Neural cell (in vitro differentiated cells): ENCODE results near the gene ZBTB40. TPM values are rescaled to one million over a fixed set of nuclear protein-coding genes. Genes with fewer than 3 reads are reported as not detected.

Source experiments
- H2AFZ ChIP-seq: fragments of 200-600, 300-800 bp; sonication (generic), shearing (Covaris generic); 2 replicates; pipeline ENCODE4 v1.6.0; 2014; ENCODE audit warnings: low read depth, mild to moderate bottlenecking, antibody characterized with exemption, low read length, moderate library complexity
- H3F3A ChIP-seq: fragments of 200-600 bp; shearing (Covaris generic); 2 replicates; pipeline ENCODE4 v1.6.1; 2016; ENCODE audit warnings: mild to moderate bottlenecking, moderate library complexity, mixed read lengths, antibody characterized with exemption, low read length; ENCODE audit not compliant: insufficient read depth, poor library complexity, severe bottlenecking
- H3K27ac ChIP-seq: fragments of 200-600, 300-800 bp; sonication (generic), shearing (Covaris generic); 2 replicates; pipeline ENCODE4 v1.5.1; 2014; ENCODE audit warnings: mild to moderate bottlenecking, low read length, moderate library complexity
- H3K27me3 ChIP-seq: fragments of 300-800, 200-600 bp; sonication (generic), shearing (Covaris generic); 2 replicates; pipeline ENCODE4 v1.6.0; 2014; ENCODE audit warnings: mild to moderate bottlenecking, low read depth, low read length, moderate library complexity; ENCODE audit not compliant: insufficient read depth
- H3K36me3 ChIP-seq: fragments of 300-800, 200-600 bp; sonication (generic), shearing (Covaris generic); 2 replicates; pipeline ENCODE4 v1.5.1; 2014; ENCODE audit warnings: mild to moderate bottlenecking, antibody characterized with exemption, low read length, moderate library complexity; ENCODE audit not compliant: insufficient read depth
- H3K4me2 ChIP-seq: fragments of 300-800, 200-600 bp; sonication (generic), shearing (Covaris generic); 2 replicates; pipeline ENCODE4 v1.6.0; 2014; ENCODE audit warnings: mild to moderate bottlenecking, low read length
- H3K4me3 ChIP-seq: fragments of 300-800, 200-600 bp; sonication (generic), shearing (Covaris generic); 2 replicates; pipeline ENCODE4 v1.5.1; 2014; ENCODE audit warnings: mild to moderate bottlenecking, low read length, moderate library complexity
- H3K79me2 ChIP-seq: fragments of 200-600 bp; shearing (Covaris generic); replicated peaks from 2 replicates; pipeline ENCODE4 v1.6.0; 2014; ENCODE audit warnings: mild to moderate bottlenecking, low read length, moderate library complexity; ENCODE audit not compliant: insufficient read depth
- H3K9ac ChIP-seq: fragments of 300-800, 200-600 bp; sonication (generic), shearing (Covaris generic); 2 replicates; pipeline ENCODE4 v1.6.1; 2016; ENCODE audit warnings: mild to moderate bottlenecking, low read length, mixed read lengths
- H3K9me2 ChIP-seq: fragments of 200-600 bp; shearing (Covaris generic); 2 replicates; pipeline ENCODE4 v1.6.1; 2016; ENCODE audit warnings: mild to moderate bottlenecking, low read length, mixed read lengths; ENCODE audit not compliant: insufficient read depth
- H3K9me3 ChIP-seq: fragments of 200-600, 300-800 bp; sonication (generic), shearing (Covaris generic); 2 replicates; pipeline ENCODE4 v1.6.1; 2016; ENCODE audit warnings: mild to moderate bottlenecking, mixed run types, low read length, moderate library complexity, mixed read lengths
- H4K20me1 ChIP-seq: fragments of 200-600 bp; shearing (Covaris generic); 2 replicates; pipeline ENCODE4 v1.6.1; 2016; ENCODE audit warnings: mild to moderate bottlenecking, mixed run types; ENCODE audit not compliant: insufficient read depth
- EP300 ChIP-seq: fragments of 450-650 bp; conservative IDR thresholded peaks from 2 replicates; pipeline ENCODE4 v1.6.1; 2014; ENCODE audit warnings: antibody characterized with exemption, mild to moderate bottlenecking, moderate library complexity; ENCODE audit not compliant: poor library complexity, severe bottlenecking
- EZH2 ChIP-seq: fragments of 200-600, 300-800 bp; shearing (Covaris generic), sonication (generic); IDR thresholded peaks from 2 replicates; pipeline ENCODE4 v1.6.1; 2014; ENCODE audit warnings: antibody characterized with exemption, low read length, borderline replicate concordance, mild to moderate bottlenecking; ENCODE audit not compliant: insufficient read depth, poor library complexity, severe bottlenecking
- MXI1 ChIP-seq: fragments of 450-650 bp; conservative IDR thresholded peaks from 2 replicates; pipeline ENCODE4 v1.6.1; 2014; ENCODE audit warnings: antibody characterized with exemption, mild to moderate bottlenecking; ENCODE audit not compliant: poor library complexity, severe bottlenecking
- POLR2AphosphoS5 ChIP-seq: IDR thresholded peaks from 2 replicates; pipeline ENCODE4 v1.6.1; 2012
- RAD21 ChIP-seq: fragments of 450-650 bp; conservative IDR thresholded peaks from 2 replicates; pipeline ENCODE4 v1.6.1; 2014; ENCODE audit warnings: antibody characterized with exemption, mild to moderate bottlenecking, moderate library complexity
- SMC3 ChIP-seq: fragments of 450-650 bp; conservative IDR thresholded peaks from 2 replicates; pipeline ENCODE4 v1.6.1; 2014; ENCODE audit warnings: antibody characterized with exemption, mild to moderate bottlenecking, moderate library complexity; ENCODE audit not compliant: poor library complexity
- TAF1 ChIP-seq: IDR thresholded peaks from 2 replicates; pipeline ENCODE4 v1.6.1; 2012; ENCODE audit warnings: low read depth
- polyA plus RNA-seq: library from polyadenylated mRNA; depleted of rRNA; stranded (reverse); fragments of >200 nt; gene quantifications from 2 replicates; pipeline ENCODE4 v1.2.3, GENCODE V29; 2014
- TF ChIP-seq, protein P1 (sequence below): IDR thresholded peaks from 2 replicates; pipeline ENCODE4 v1.6.1; 2012; ENCODE audit warnings: borderline replicate concordance
- TF ChIP-seq, protein P2 (sequence below): fragments of 450-650 bp; IDR thresholded peaks from 2 replicates; pipeline ENCODE4 v1.5.1; 2014; ENCODE audit warnings: antibody characterized with exemption, mild to moderate bottlenecking, moderate library complexity; ENCODE audit not compliant: poor library complexity, severe bottlenecking

Gene ZBTB40
- polyA plus RNA-seq, 1 donor from 2014 or later, result 12.7 TPM

DNA sequence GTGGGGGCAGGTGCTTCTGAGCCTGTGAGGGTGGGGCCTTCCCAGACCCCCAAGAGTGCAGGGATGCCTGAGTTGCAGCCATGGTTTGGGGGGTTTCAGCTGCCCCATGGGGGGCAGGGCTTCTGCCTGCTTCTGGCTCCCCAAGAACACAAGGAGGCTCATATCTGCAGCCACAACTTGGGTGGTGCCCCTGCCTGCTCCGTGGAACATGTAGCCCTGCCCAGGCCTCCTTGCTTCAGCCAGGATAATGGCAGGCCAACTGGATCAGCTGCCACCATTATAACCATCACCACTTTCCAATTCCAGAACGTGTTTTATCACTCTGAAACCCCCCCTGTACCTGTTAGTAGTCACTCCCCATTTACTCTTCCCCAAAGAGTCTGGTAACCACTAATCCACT lies 14.0 kb downstream of the ZBTB40 start:
- TF ChIP-seq RAD21 (no peak), EP300 (no peak), TAF1 (no peak)
- TF ChIP-seq, protein P1, sequence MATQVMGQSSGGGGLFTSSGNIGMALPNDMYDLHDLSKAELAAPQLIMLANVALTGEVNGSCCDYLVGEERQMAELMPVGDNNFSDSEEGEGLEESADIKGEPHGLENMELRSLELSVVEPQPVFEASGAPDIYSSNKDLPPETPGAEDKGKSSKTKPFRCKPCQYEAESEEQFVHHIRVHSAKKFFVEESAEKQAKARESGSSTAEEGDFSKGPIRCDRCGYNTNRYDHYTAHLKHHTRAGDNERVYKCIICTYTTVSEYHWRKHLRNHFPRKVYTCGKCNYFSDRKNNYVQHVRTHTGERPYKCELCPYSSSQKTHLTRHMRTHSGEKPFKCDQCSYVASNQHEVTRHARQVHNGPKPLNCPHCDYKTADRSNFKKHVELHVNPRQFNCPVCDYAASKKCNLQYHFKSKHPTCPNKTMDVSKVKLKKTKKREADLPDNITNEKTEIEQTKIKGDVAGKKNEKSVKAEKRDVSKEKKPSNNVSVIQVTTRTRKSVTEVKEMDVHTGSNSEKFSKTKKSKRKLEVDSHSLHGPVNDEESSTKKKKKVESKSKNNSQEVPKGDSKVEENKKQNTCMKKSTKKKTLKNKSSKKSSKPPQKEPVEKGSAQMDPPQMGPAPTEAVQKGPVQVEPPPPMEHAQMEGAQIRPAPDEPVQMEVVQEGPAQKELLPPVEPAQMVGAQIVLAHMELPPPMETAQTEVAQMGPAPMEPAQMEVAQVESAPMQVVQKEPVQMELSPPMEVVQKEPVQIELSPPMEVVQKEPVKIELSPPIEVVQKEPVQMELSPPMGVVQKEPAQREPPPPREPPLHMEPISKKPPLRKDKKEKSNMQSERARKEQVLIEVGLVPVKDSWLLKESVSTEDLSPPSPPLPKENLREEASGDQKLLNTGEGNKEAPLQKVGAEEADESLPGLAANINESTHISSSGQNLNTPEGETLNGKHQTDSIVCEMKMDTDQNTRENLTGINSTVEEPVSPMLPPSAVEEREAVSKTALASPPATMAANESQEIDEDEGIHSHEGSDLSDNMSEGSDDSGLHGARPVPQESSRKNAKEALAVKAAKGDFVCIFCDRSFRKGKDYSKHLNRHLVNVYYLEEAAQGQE, result no peak
- TF ChIP-seq, protein P2, sequence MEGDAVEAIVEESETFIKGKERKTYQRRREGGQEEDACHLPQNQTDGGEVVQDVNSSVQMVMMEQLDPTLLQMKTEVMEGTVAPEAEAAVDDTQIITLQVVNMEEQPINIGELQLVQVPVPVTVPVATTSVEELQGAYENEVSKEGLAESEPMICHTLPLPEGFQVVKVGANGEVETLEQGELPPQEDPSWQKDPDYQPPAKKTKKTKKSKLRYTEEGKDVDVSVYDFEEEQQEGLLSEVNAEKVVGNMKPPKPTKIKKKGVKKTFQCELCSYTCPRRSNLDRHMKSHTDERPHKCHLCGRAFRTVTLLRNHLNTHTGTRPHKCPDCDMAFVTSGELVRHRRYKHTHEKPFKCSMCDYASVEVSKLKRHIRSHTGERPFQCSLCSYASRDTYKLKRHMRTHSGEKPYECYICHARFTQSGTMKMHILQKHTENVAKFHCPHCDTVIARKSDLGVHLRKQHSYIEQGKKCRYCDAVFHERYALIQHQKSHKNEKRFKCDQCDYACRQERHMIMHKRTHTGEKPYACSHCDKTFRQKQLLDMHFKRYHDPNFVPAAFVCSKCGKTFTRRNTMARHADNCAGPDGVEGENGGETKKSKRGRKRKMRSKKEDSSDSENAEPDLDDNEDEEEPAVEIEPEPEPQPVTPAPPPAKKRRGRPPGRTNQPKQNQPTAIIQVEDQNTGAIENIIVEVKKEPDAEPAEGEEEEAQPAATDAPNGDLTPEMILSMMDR, result no peak
- Histone ChIP-seq H3K27me3 (no peaks in the 10 kb centered on the region), H3K4me2 (no peak overlapping the region), H3K9me2 (no peaks in the 10 kb centered on the region), H3K36me3 (no peaks in the 10 kb centered on the region), H2AFZ (no peak overlapping the region), H4K20me1 (no peaks in the 10 kb centered on the region), H3K27ac (no peak overlapping the region), H3K79me2 (peaks cover 29% of the 10 kb centered on the region), H3K4me3 (no peak overlapping the region), H3F3A (no peaks in the 10 kb centered on the region), H3K9me3 (no peaks in the 10 kb centered on the region), H3K9ac (no peak overlapping the region)

DNA sequence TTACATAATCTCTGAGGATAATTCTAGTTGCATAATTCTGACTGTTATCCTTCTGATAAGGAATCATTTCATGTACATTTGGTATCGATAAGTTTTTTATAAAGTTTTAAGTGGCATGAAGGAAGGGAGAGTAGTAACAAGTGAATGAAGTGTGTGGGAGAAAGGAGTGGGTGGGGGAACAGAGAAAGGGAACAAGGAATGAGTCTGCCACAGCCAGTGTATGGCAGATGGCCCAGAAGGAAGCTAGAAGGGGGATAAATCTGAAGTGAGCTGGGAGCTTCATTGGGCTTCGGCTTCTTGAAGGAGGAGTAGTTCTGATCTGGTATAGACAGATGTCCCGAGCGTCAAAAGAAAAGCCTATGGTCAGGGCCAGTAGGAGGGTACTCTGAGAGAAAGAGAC lies 18.6 kb downstream of the ZBTB40 start:
- Histone ChIP-seq H3K9ac (no peak overlapping the region), H3K4me2 (no peak overlapping the region), H3K27me3 (no peaks in the 10 kb centered on the region), H2AFZ (no peak overlapping the region), H3K36me3 (no peaks in the 10 kb centered on the region), H3F3A (no peaks in the 10 kb centered on the region), H3K9me3 (no peaks in the 10 kb centered on the region), H3K79me2 (peaks cover 14% of the 10 kb centered on the region), H3K27ac (no peak overlapping the region), H3K4me3 (no peak overlapping the region), H4K20me1 (no peaks in the 10 kb centered on the region), H3K9me2 (no peaks in the 10 kb centered on the region)
- TF ChIP-seq, protein P2, result no peak
- TF ChIP-seq SMC3 (no peak), POLR2AphosphoS5 (no peak), MXI1 (no peak), EZH2 (no peak)
- TF ChIP-seq, protein P1, result no peak
